Fibroblast of lung (primary cell): Measurements from ENCODE around the gene INHBC. TPM values are rescaled to one million over a fixed set of nuclear protein-coding genes. Genes with fewer than 3 reads are reported as not detected.

ENCODE experiments used
- DNase-seq, 2 donors: peaks; one replicate each; pipeline versions ENCODE4 v3.0.0 to v3.0.0-alpha.2; 2010; ENCODE audit warnings: low read depth in 2 of 2
- H2AFZ ChIP-seq: 2 replicates; pipeline ENCODE4 v1.5.1; 2012; ENCODE audit warnings: low read length, control low read depth, inconsistent platforms
- H3K27ac ChIP-seq: 2 replicates; pipeline ENCODE4 v1.5.1; 2011; ENCODE audit warnings: low read length, control low read depth; ENCODE audit not compliant: insufficient read depth
- H3K27me3 ChIP-seq: 2 replicates; pipeline ENCODE4 v1.5.1; 2011; ENCODE audit warnings: mild to moderate bottlenecking, low read length; ENCODE audit not compliant: control insufficient read depth, insufficient read depth
- H3K36me3 ChIP-seq: 2 replicates; pipeline ENCODE4 v1.5.1; 2011; ENCODE audit warnings: low read length; ENCODE audit not compliant: control insufficient read depth, insufficient read depth
- H3K4me1 ChIP-seq: 2 replicates; pipeline ENCODE4 v1.5.1; 2011; ENCODE audit warnings: low read length; ENCODE audit not compliant: control insufficient read depth, insufficient read depth; ENCODE audit errors: extremely low read depth
- H3K4me2 ChIP-seq: 2 replicates; pipeline ENCODE4 v1.5.1; 2011; ENCODE audit warnings: low read length, control low read depth; ENCODE audit not compliant: insufficient read depth; ENCODE audit errors: extremely low read depth
- H3K4me3 ChIP-seq, 4 experiments: fragments of 200-600 bp in 1 of 4; sonication (generic) in 1 of 4; replicated peaks in 1 of 4; 2 replicates each; pipeline ENCODE4 v1.5.1; 2011 to 2016; ENCODE audit warnings: low read length in 4 of 4, low read depth in 3 of 4, mild to moderate bottlenecking in 3 of 4, control low read depth in 2 of 4, inconsistent platforms in 1 of 4, mixed read lengths in 1 of 4; ENCODE audit not compliant: insufficient read depth in 1 of 4; ENCODE audit errors: control extremely low read depth in 1 of 4
- H3K79me2 ChIP-seq: 2 replicates; pipeline ENCODE4 v1.5.1; 2012; ENCODE audit warnings: mild to moderate bottlenecking, low read length, inconsistent platforms; ENCODE audit not compliant: control insufficient read depth, insufficient read depth
- H3K9ac ChIP-seq: 2 replicates; pipeline ENCODE4 v1.5.1; 2011; ENCODE audit warnings: mild to moderate bottlenecking, low read length, control low read depth; ENCODE audit not compliant: insufficient read depth
- H3K9me3 ChIP-seq: 2 replicates; pipeline ENCODE4 v1.5.1; 2012; ENCODE audit warnings: low read depth, low read length; ENCODE audit not compliant: control insufficient read depth, insufficient read depth
- H4K20me1 ChIP-seq: 2 replicates; pipeline ENCODE4 v1.5.1; 2011; ENCODE audit warnings: low read length; ENCODE audit not compliant: control insufficient read depth, insufficient read depth; ENCODE audit errors: extremely low read depth
- EZH2 ChIP-seq: IDR thresholded peaks from 2 replicates; pipeline ENCODE4 v1.5.1; 2012; ENCODE audit warnings: low read length, control low read depth, mild to moderate bottlenecking; ENCODE audit errors: missing control alignments
- polyA plus RNA-seq, 2 donors: library from polyadenylated mRNA; depleted of rRNA in 1 of 2; stranded (reverse) in 1 of 2; unstranded in 1 of 2; fragments of >200 nt; gene quantifications; 2 replicates each; pipeline ENCODE4 v1.2.1, GENCODE V29; 2011 to 2012; ENCODE audit warnings: missing spikeins in 1 of 2
- total RNA-seq: library from RNA; depleted of rRNA; stranded (reverse); fragments of >200 nt; gene quantifications from 2 replicates; pipeline ENCODE4 v1.2.1, GENCODE V29; 2014
- TF ChIP-seq, protein P1 (sequence below), 2 donors: IDR thresholded peaks in 1 of 2; conservative IDR thresholded peaks in 1 of 2; 1 replicate in 1 of 2; 2 replicates in 1 of 2; pipeline ENCODE4 v1.5.1; 2011 to 2012; ENCODE audit warnings: low read length in 2 of 2, control low read depth in 1 of 2, inconsistent platforms in 1 of 2, low read depth in 1 of 2, mild to moderate bottlenecking in 1 of 2

The INHBC gene
- total and polyA plus RNA-seq, 2 donors (not counting 1 experiment from before 2014, with no cell fraction given): 0.05 TPM; not detected in 1

DNA sequence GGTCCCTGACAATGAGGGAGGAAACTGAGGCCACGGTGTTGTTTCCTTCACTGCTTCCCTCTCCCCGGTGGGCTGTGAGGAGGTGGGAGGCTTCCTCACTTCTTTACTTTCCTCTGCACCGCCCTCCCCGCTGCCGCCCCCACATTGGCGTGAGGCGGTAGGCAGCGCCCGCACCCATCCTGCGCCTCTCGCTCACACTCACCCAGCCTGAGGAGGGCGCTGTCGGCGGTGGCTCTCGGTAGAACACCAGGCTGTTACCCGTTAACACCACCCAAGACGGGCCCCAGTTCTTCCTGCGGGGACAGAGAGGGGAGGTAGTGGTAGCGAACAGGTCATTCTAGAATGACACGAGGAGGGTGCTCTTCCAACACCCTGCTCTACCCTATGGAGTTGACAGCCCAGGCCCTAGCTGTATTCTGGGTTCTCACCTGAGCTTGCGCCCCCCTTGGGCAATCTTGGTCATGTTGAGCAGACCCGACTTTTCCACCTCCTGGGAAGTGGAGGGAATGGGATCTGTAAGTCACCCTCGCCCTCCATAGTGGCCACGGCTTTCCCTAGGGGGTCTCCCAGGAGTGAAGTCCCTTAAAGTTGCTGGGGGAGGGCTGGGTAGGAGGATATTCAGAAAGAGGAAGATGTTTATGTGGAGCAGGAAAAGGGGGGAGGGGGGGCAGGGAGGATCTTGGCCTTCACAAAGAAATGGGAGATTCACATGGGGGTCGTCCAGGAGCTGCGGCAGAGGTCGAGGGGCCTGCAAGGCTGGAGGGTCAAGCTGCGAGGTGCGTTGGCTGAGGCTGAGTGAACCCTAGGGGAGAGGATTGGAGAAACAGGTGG is 41.8 kb downstream of the INHBC start:
- no peaks in the 10 kb centered on the region for H3K4me1 ChIP-seq
- no peak for DNase-seq
- no peaks in the 10 kb centered on the region for H3K79me2 ChIP-seq
- no peaks in the 10 kb centered on the region for H3K36me3 ChIP-seq
- no peak overlapping the region for H2AFZ ChIP-seq
- no peaks in the 10 kb centered on the region for H3K9me3 ChIP-seq
- no peak overlapping the region for H3K27ac ChIP-seq
- no peaks in the 10 kb centered on the region for H4K20me1 ChIP-seq
- no peak overlapping the region for H3K9ac ChIP-seq
- peaks cover 63% of the 10 kb centered on the region for H3K27me3 ChIP-seq
- peak overlapping the region in 1 of 4 experiments; percentile 33 for H3K4me3 ChIP-seq
- peak overlapping the region; percentile 79 for H3K4me2 ChIP-seq
- TF ChIP-seq, protein P1, sequence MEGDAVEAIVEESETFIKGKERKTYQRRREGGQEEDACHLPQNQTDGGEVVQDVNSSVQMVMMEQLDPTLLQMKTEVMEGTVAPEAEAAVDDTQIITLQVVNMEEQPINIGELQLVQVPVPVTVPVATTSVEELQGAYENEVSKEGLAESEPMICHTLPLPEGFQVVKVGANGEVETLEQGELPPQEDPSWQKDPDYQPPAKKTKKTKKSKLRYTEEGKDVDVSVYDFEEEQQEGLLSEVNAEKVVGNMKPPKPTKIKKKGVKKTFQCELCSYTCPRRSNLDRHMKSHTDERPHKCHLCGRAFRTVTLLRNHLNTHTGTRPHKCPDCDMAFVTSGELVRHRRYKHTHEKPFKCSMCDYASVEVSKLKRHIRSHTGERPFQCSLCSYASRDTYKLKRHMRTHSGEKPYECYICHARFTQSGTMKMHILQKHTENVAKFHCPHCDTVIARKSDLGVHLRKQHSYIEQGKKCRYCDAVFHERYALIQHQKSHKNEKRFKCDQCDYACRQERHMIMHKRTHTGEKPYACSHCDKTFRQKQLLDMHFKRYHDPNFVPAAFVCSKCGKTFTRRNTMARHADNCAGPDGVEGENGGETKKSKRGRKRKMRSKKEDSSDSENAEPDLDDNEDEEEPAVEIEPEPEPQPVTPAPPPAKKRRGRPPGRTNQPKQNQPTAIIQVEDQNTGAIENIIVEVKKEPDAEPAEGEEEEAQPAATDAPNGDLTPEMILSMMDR (conservative IDR thresholded peaks at IDR 0.05 in 1 of 2, IDR thresholded peaks at IDR 0.05 in 1 of 2; ENCODE audit: low read depth in 1 of 2, low read length in 2 of 2): no peak
- no peak for TF ChIP-seq EZH2

DNA sequence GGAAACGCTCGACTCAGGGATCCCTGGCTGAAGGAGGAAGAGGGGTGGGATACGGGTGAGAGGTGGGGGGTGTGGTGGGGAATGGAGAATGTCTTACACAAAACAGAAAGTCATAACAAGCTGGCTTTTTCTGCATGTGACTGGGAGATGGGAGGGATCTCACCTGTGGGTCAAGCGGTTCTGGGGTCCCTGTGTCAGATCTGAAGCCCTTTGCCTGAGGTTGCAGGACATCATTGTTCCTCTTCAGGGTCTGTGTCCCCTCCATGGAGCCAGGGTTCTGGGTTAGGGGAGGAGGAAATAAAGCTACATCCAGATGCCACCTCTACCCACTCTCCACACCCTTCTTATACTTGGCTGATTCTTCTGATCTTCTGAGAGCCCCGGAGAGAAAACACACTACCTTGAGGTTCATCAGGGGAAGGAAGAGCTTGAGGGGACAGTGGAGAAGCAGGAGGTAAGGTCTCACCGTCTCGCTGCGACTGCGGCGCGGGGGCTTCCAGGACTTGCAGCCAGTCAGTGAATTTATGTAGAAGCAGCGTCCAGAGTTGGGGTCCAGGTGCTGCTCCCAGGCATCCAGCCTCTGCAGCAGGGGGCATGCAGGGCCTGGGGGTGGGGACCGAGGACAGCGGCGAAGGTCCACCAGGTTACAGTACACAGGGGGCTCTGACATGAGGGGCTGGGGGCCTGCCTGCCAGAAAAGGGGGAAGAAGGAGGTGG is 42.6 kb downstream of the INHBC start:
- Histone ChIP-seq H3K4me2 (no peak overlapping the region), H3K9ac (no peak overlapping the region), H3K9me3 (no peaks in the 10 kb centered on the region), H3K36me3 (no peaks in the 10 kb centered on the region), H3K79me2 (no peaks in the 10 kb centered on the region), H3K4me3 (no peak overlapping the region), H4K20me1 (no peaks in the 10 kb centered on the region), H3K27ac (no peak overlapping the region), H3K4me1 (no peaks in the 10 kb centered on the region), H3K27me3 (peaks cover 63% of the 10 kb centered on the region), H2AFZ (no peak overlapping the region)
- no peak for TF ChIP-seq EZH2
- TF ChIP-seq, protein P1 (conservative IDR thresholded peaks at IDR 0.05 in 1 of 2, IDR thresholded peaks at IDR 0.05 in 1 of 2; ENCODE audit: low read depth in 1 of 2, low read length in 2 of 2): no peak
- DNase-seq: no peak
